ENCODE data around the gene TAL1. TPM values are rescaled to one million over a fixed set of nuclear protein-coding genes. Genes with fewer than 3 reads are reported as not detected.

Gene TAL1
- total RNA-seq, 1 donor from 2014 or later: 61.1 TPM

Other genes starting within 250 kb of the TAL1 start
- gene CYP4X1, start 208.6 kb downstream of the TAL1 start, total RNA-seq: 2.3 and 6.3 TPM in 2 replicates
- gene CYP4Z1, start 165.0 kb downstream of the TAL1 start, total RNA-seq: 0.17 TPM in 1 of 2 replicates, not detected in the other
- not detected in 2 replicates for gene CYP4A22, start 94.8 kb downstream of the TAL1 start, total RNA-seq
- 0.42 and 1.0 TPM in 2 replicates for gene PDZK1IP1, start 42.2 kb downstream of the TAL1 start, total RNA-seq
- gene STIL, start 81.9 kb upstream of the TAL1 start, total RNA-seq: 6.1 and 18.1 TPM in 2 replicates
- 112 and 130 TPM in 2 replicates for gene CMPK1, start 101.6 kb upstream of the TAL1 start, total RNA-seq
- not detected in 2 replicates for gene FOXE3, start 184.1 kb upstream of the TAL1 start, total RNA-seq
- gene FOXD2, start 205.8 kb upstream of the TAL1 start, total RNA-seq: under 0.01 and 0.09 TPM in 2 replicates

All from dermis blood vessel endothelial cell (primary cell).